GM18502 (cell line): ENCODE results near the gene KLF13.

Source experiments
- ATAC-seq: cut with Tn5 transposase; IDR thresholded peaks from one replicate; pipeline ENCODE4 v1.9.1; 2021; ENCODE audit warnings: mild to moderate bottlenecking; ENCODE audit not compliant: unreplicated experiment, poor library complexity

Gene KLF13

GRCh38 chr15:31396881-31397560, 70.4 kb downstream of the KLF13 start:
- ATAC-seq, result no peak

GRCh38 chr15:31397851-31398661, 71.4 kb downstream of the KLF13 start:
- no peak for ATAC-seq

GRCh38 chr15:31398677-31399301, 72.2 kb downstream of the KLF13 start:
- ATAC-seq, result no peak

GRCh38 chr15:31399544-31400171, 73.0 kb downstream of the KLF13 start:
- ATAC-seq, result no peak

- no peak for ATAC-seq
These were observed 73.7 kb downstream of the KLF13 start for GRCh38 chr15:31400222-31400927.

- ATAC-seq, result no peak
These were observed 74.6 kb downstream of the KLF13 start for GRCh38 chr15:31401282-31401681.

- ATAC-seq, result no peak
These were observed 75.4 kb downstream of the KLF13 start for GRCh38 chr15:31402003-31402402.

DNA sequence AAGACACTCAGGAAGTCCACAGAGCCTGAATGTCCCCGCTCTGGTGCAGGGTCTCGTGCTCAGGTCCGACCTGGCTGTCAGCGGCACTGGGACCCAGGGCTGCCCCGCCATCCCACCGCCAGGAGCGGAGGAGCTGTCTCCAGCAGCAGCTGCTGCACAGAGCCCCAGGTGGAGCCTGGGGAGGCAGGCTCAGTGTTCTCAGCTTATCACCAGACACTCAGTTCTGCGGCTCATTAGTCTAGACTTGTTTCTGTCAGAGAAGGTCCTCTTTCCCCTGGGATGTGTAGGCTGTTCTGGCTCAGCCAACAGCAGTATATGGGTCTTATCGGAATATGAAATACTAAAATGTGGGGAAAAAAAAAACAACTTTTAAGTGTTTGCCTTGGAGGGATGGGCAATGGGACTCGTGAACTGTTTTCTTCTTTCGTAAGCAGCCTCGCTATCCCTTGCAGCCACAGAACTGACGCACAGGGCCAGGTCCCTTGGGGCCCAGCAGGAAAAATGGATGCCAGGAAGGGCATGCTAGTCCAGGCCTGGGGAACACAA, 75.9 kb downstream of the KLF13 start:
- no peak for ATAC-seq

GRCh38 chr15:31403096-31403495, 76.5 kb downstream of the KLF13 start:
- ATAC-seq, result no peak

DNA sequence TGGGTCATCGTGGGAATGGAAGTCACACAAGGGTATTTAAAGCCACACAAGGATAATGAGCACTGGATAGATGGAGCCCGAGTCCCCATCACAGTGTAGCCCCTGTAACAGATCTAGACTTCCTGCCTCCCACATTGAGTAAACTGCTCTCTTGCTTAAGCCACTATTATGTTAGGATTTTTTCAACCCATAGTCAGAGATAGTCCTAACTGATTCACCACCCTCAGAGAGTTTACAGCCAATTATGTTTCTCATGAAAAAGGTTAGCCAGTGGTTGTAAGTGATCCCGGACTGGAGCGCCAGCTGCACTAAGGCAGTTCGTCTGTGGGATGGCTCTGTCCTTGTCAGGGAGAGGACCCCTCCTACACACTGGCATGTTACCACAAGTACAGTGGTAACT, 77.0 kb downstream of the KLF13 start:
- ATAC-seq, result no peak

DNA sequence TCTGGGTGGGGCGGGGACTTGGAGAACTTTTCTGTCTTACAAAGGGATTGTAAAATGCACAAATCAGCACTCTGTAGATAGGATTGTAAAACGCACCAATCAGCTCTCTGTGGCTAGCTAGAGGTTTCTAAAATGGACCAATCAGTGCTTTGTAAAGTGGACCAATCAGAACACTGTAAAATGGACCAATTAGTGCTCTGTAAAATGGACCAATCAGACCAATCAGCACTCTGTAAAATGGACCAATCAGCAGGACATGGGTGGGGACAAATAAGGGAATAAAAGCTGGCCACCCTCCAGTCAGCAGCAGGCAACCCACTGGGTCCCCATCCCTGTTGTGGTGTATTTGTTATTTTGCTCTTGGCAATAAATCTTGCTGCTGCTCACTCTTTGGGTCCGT, 77.7 kb downstream of the KLF13 start:
- ATAC-seq, result no peak

- ATAC-seq, result no peak
These were observed 78.7 kb downstream of the KLF13 start for GRCh38 chr15:31405200-31405920.

DNA sequence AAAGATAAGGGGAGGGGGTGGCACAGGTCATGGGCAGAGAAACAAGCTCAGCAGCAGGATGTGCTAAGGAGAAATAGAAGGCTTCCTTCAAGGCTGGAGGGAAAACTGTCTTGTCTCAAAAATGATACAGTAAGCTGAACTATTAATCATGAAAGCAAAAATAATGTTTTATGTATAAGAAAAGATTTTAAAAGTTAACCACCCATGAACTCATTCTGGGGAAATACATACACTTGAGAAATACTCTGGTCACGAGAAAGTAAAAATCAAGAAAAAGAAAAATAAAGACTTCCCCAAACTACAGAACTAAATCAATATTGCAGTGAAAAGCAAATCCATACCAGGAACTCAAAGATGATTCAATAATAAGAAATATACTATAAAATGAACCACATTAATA, 80.7 kb downstream of the KLF13 start:
- ATAC-seq, result no peak

- ATAC-seq, result no peak
These were observed 81.2 kb downstream of the KLF13 start for GRCh38 chr15:31407851-31408250.

- no peak for ATAC-seq
These were observed 82.1 kb downstream of the KLF13 start for GRCh38 chr15:31408724-31409123.

GRCh38 chr15:31409171-31409570, 82.5 kb downstream of the KLF13 start:
- no peak for ATAC-seq

- ATAC-seq, result no peak
These were observed 86.2 kb downstream of the KLF13 start for GRCh38 chr15:31412824-31413223.

DNA sequence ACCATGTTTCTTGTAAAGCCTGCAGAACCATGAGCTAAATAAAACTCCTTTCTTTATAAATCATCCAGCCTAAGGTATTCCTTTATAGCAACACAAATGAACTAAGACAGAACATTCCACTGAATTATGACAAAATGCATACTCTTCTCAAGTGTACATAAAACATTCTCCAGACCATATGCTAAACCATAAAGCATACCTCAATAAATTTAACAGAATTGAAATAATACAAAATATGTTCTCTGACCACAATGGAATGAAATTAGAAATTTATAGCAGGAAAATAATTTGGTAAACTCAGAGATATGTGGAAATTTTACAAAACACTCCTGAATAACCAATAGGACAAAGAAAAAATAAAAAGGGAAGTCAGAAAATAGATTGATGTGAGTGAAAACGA, 88.6 kb downstream of the KLF13 start:
- no peak for ATAC-seq

DNA sequence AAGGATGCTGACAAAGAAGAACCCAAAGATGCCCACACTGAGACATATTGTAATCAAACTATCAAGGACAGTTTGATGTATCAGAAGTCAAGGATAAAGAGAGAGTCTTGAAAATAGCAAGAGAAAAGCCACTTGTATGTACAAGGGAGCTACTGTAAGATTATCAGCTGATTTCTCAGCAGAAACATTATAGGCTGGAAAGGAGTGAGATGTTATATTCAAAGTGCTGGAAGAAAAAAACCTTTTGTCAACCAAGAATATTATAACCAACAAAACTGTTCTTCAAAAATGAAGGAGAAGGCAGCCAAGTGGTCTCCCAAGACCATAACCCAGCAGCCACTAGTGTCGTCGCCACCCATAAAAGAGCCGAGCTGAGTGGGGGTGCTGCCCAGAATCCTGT, 93.2 kb downstream of the KLF13 start:
- ATAC-seq, result no peak
